Measurements from ENCODE around the gene ETNK2. TPM values are rescaled to one million over a fixed set of nuclear protein-coding genes. Genes with fewer than 3 reads are reported as not detected.
A peak's percentile ranks its signal among the peaks of the same experiment; 100 is the strongest.

The ETNK2 gene
- total and polyA plus RNA-seq, 3 donors from 2014 or later = 116 to 227 (median 187) TPM

- H3K4me1 ChIP-seq = peaks cover 55% of the 10 kb centered on the region
- 46 to 51% methylated on average over 13 to 15 of the region's 16 CpGs for WGBS, 2 donors
- peak overlapping the region; percentile 91 to 93 for H3K27ac ChIP-seq
- peak overlapping the region in 1 of 2 donors; percentile 92 for H3K4me3 ChIP-seq
- intact Hi-C loops (cut with DNase I; ENCODE audit: low total_unique reads) = no loop called here
- no peak for TF ChIP-seq POLR2A (IDR thresholded peaks at IDR 0.05)
- TF ChIP-seq CTCF (IDR thresholded peaks at IDR 0.05) = no peak
- H3K9me3 ChIP-seq = no peaks in the 10 kb centered on the region
- DNase-seq = peak; percentile 66
- H3K36me3 ChIP-seq (ENCODE audit: low read depth, missing control alignments) = no peaks in the 10 kb centered on the region
- H3K27me3 ChIP-seq = no peaks in the 10 kb centered on the region
These were observed 1.9 kb downstream of the ETNK2 start for GRCh38 chr1:204149635-204150565.

- H3K36me3 ChIP-seq (ENCODE audit: low read depth, missing control alignments) = no peaks in the 10 kb centered on the region
- peak overlapping the region in 1 of 2 donors; percentile 53 for H3K27ac ChIP-seq
- intact Hi-C loops (cut with DNase I; ENCODE audit: low total_unique reads) = no loop called here
- WGBS, 2 donors = 45 to 75% methylated on average over 2 of the region's 2 CpGs
- no peak for TF ChIP-seq POLR2A (IDR thresholded peaks at IDR 0.05)
- no peaks in the 10 kb centered on the region for H3K9me3 ChIP-seq
- peaks cover 55% of the 10 kb centered on the region for H3K4me1 ChIP-seq
- no peaks in the 10 kb centered on the region for H3K27me3 ChIP-seq
- no peak overlapping the region for H3K4me3 ChIP-seq
- no peak for DNase-seq
These were observed 2.7 kb downstream of the ETNK2 start for GRCh38 chr1:204149107-204149506.

- DNase-seq = no peak
- Histone ChIP-seq H3K4me1 (peaks cover 69% of the 10 kb centered on the region), H3K9me3 (no peaks in the 10 kb centered on the region), H3K27ac (peak overlapping the region; percentile 38 to 63), H3K36me3 (ENCODE audit: low read depth, missing control alignments) (no peaks in the 10 kb centered on the region), H3K4me3 (no peak overlapping the region), H3K27me3 (no peaks in the 10 kb centered on the region)
- 63 to 82% methylated on average over 12 to 13 of the region's 13 CpGs for WGBS, 2 donors
- intact Hi-C loops (cut with DNase I; ENCODE audit: low total_unique reads) = no loop called here
- TF ChIP-seq CTCF (IDR thresholded peaks at IDR 0.05) (no peak), POLR2A (IDR thresholded peaks at IDR 0.05) (no peak)
These were observed 4.1 kb downstream of the ETNK2 start for GRCh38 chr1:204147406-204148383.

- peaks cover 70% of the 10 kb centered on the region for H3K4me1 ChIP-seq
- 56 to 72% methylated on average over 7 of the region's 7 CpGs for WGBS, 2 donors
- H3K36me3 ChIP-seq (ENCODE audit: low read depth, missing control alignments) = no peaks in the 10 kb centered on the region
- H3K27me3 ChIP-seq = no peaks in the 10 kb centered on the region
- H3K4me3 ChIP-seq = no peak overlapping the region
- H3K9me3 ChIP-seq = no peaks in the 10 kb centered on the region
- intact Hi-C loops (cut with DNase I; ENCODE audit: low total_unique reads) = no loop called here
- peak overlapping the region; percentile 38 to 63 for H3K27ac ChIP-seq
- DNase-seq = no peak
- TF ChIP-seq POLR2A (IDR thresholded peaks at IDR 0.05) = no peak
- no peak for TF ChIP-seq CTCF (IDR thresholded peaks at IDR 0.05)
These were observed 4.9 kb downstream of the ETNK2 start for GRCh38 chr1:204146965-204147364.

- intact Hi-C loops (cut with DNase I; ENCODE audit: low total_unique reads) = no loop called here
- H3K4me3 ChIP-seq = no peak overlapping the region
- no peaks in the 10 kb centered on the region for H3K9me3 ChIP-seq
- no peaks in the 10 kb centered on the region for H3K36me3 ChIP-seq (ENCODE audit: low read depth, missing control alignments)
- no peak for DNase-seq
- TF ChIP-seq POLR2A (IDR thresholded peaks at IDR 0.05) = no peak
- no peak for TF ChIP-seq CTCF (IDR thresholded peaks at IDR 0.05)
- H3K4me1 ChIP-seq = peaks cover 70% of the 10 kb centered on the region
- peak overlapping the region in 1 of 2 donors; percentile 11 for H3K27ac ChIP-seq
- no peaks in the 10 kb centered on the region for H3K27me3 ChIP-seq
- 70 to 72% methylated on average over 5 to 6 of the region's 6 CpGs for WGBS, 2 donors
These were observed 5.5 kb downstream of the ETNK2 start for GRCh38 chr1:204146309-204146708.

All from testis (tissue), 3 donors.